HEK293 (cell line): ENCODE measurements around the gene SENP1.

Experiments used
- CTCF ChIA-PET: fragments of 350-600 bp; formaldehyde crosslinking; extraction: SDS; loops from one replicate; lab custom pipeline; 2021; ENCODE audit warnings: antibody characterized with exemption; lab: Yijun Ruan, JAX
- POLR2A ChIA-PET: fragments of 300-600 bp; formaldehyde crosslinking; extraction: SDS; loops from one replicate; lab custom pipeline; 2020; ENCODE audit warnings: antibody characterized with exemption, inconsistent platforms; lab: Yijun Ruan, JAX
- H3K27ac ChIP-seq: fragments of 200-500 bp; sonication (Bioruptor generic); 2 replicates; pipeline ENCODE4 v1.5.1; 2014; ENCODE audit warnings: low read depth, low read length, control low read depth, inconsistent platforms; ENCODE audit errors: extremely low read depth
- H3K36me3 ChIP-seq, 2 experiments: fragments of 200-500 bp in 1 of 2; sonication (Bioruptor generic) in 1 of 2; 1 replicate in 1 of 2; 2 replicates in 1 of 2; pipeline ENCODE4 v1.5.1; 2014 to 2017; ENCODE audit warnings: inconsistent platforms in 2 of 2, low read length in 2 of 2; ENCODE audit not compliant: control insufficient read depth in 2 of 2, insufficient read depth in 1 of 2
- H3K4me1 ChIP-seq: fragments of 200-500 bp; sonication (Bioruptor generic); 2 replicates; pipeline ENCODE4 v1.5.1; 2014; ENCODE audit warnings: mild to moderate bottlenecking, low read length, inconsistent platforms; ENCODE audit not compliant: control insufficient read depth, insufficient read depth
- H3K4me3 ChIP-seq: 2 replicates; pipeline ENCODE4 v1.5.1; 2011; ENCODE audit warnings: low read depth, mild to moderate bottlenecking, control low read depth, low read length, moderate library complexity
- H3K9me3 ChIP-seq: fragments of 200-500 bp; sonication (Bioruptor generic); 2 replicates; pipeline ENCODE4 v1.5.1; 2014; ENCODE audit warnings: low read depth, low read length, inconsistent platforms; ENCODE audit not compliant: control insufficient read depth, insufficient read depth
- GFI1B ChIP-seq: fragments of 450-650 bp; formaldehyde crosslinking; IDR thresholded peaks from 2 replicates; pipeline ENCODE4 v1.5.1; 2016; ENCODE audit warnings: missing biosample characterization, missing genetic modification characterization
- GLI2 ChIP-seq: fragments of 450-650 bp; formaldehyde crosslinking; IDR thresholded peaks from 2 replicates; pipeline ENCODE4; 2017; ENCODE audit warnings: missing biosample characterization, missing genetic modification characterization, low read depth, borderline replicate concordance
- HOXC10 ChIP-seq: sonication (generic); formaldehyde crosslinking; IDR thresholded peaks from 2 replicates; pipeline ENCODE4 v1.8.1; 2023; ENCODE audit warnings: mild to moderate bottlenecking, missing genetic modification reagents
- KLF7 ChIP-seq: fragments of 450-650 bp; formaldehyde crosslinking; IDR thresholded peaks from 2 replicates; pipeline ENCODE4 v1.5.1; 2016; ENCODE audit warnings: missing biosample characterization, missing genetic modification characterization, borderline replicate concordance
- SP3 ChIP-seq: fragments of 450-650 bp; formaldehyde crosslinking; IDR thresholded peaks from 2 replicates; pipeline ENCODE4 v1.5.1; 2016; ENCODE audit warnings: missing biosample characterization, missing genetic modification characterization
- TCF7L2 ChIP-seq: IDR thresholded peaks from 2 replicates; pipeline ENCODE4 v1.6.1; 2011; ENCODE audit warnings: low read depth, mild to moderate bottlenecking, inconsistent platforms, low read length, moderate library complexity, borderline replicate concordance
- TRIM28 ChIP-seq: IDR thresholded peaks from 2 replicates; pipeline ENCODE4 v1.6.1; 2011; ENCODE audit warnings: low read length, control low read depth, borderline replicate concordance
- ZBTB11 ChIP-seq: fragments of 450-650 bp; formaldehyde crosslinking; conservative IDR thresholded peaks from 2 replicates; pipeline ENCODE4 v1.5.1; 2016; ENCODE audit warnings: low read depth, missing biosample characterization, missing genetic modification characterization
- ZIC2 ChIP-seq: fragments of 450-650 bp; formaldehyde crosslinking; IDR thresholded peaks from 2 replicates; pipeline ENCODE4 v1.5.1; 2016; ENCODE audit warnings: missing biosample characterization, missing genetic modification characterization
- ZNF155 ChIP-seq: fragments of 450-650 bp; formaldehyde crosslinking; IDR thresholded peaks from 2 replicates; pipeline ENCODE4 v1.5.1; 2016; ENCODE audit warnings: missing biosample characterization, missing genetic modification characterization
- ZNF23 ChIP-seq: fragments of 450-650 bp; formaldehyde crosslinking; IDR thresholded peaks from 2 replicates; pipeline ENCODE4 v1.5.1; 2016; ENCODE audit warnings: missing biosample characterization, missing genetic modification characterization, borderline replicate concordance
- ZNF239 ChIP-seq: fragments of 450-650 bp; formaldehyde crosslinking; IDR thresholded peaks from 2 replicates; pipeline ENCODE4 v1.5.1; 2016; ENCODE audit warnings: missing biosample characterization, missing genetic modification characterization
- ZNF248 ChIP-seq: fragments of 450-650 bp; formaldehyde crosslinking; IDR thresholded peaks from 2 replicates; pipeline ENCODE4 v1.5.1; 2017; ENCODE audit warnings: missing biosample characterization, missing genetic modification characterization
- ZNF335 ChIP-seq: fragments of 450-650 bp; formaldehyde crosslinking; conservative IDR thresholded peaks from 2 replicates; pipeline ENCODE4 v1.5.1; 2016; ENCODE audit warnings: missing biosample characterization, missing genetic modification characterization
- ZNF37A ChIP-seq: fragments of 450-650 bp; IDR thresholded peaks from 2 replicates; pipeline ENCODE4 v1.5.1; 2018; ENCODE audit warnings: missing biosample characterization, missing genetic modification characterization
- ZNF416 ChIP-seq: fragments of 450-650 bp; formaldehyde crosslinking; IDR thresholded peaks from 2 replicates; pipeline ENCODE4 v1.5.1; 2016; ENCODE audit warnings: missing biosample characterization, missing genetic modification characterization
- ZNF426 ChIP-seq: fragments of 450-650 bp; formaldehyde crosslinking; IDR thresholded peaks from 2 replicates; pipeline ENCODE4 v1.5.1; 2017; ENCODE audit warnings: missing biosample characterization, missing genetic modification characterization, mild to moderate bottlenecking, inconsistent platforms, moderate library complexity
- ZNF529 ChIP-seq: fragments of 450-650 bp; formaldehyde crosslinking; IDR thresholded peaks from 2 replicates; pipeline ENCODE4 v1.5.1; 2017; ENCODE audit warnings: missing genetic modification characterization, missing biosample characterization; ENCODE audit not compliant: insufficient replicate concordance
- ZNF530 ChIP-seq: fragments of 450-650 bp; formaldehyde crosslinking; IDR thresholded peaks from 2 replicates; pipeline ENCODE4 v1.5.1; 2016; ENCODE audit warnings: low read depth, missing biosample characterization, missing genetic modification characterization
- ZNF549 ChIP-seq: fragments of 450-650 bp; IDR thresholded peaks from 2 replicates; pipeline ENCODE4 v1.5.1; 2018; ENCODE audit warnings: missing biosample characterization, missing genetic modification characterization, mild to moderate bottlenecking, inconsistent platforms, moderate library complexity
- ZNF677 ChIP-seq: fragments of 450-650 bp; IDR thresholded peaks from 2 replicates; pipeline ENCODE4 v1.5.0; 2018; ENCODE audit warnings: missing biosample characterization, mild to moderate bottlenecking, missing genetic modification characterization, moderate library complexity
- ZNF692 ChIP-seq: fragments of 450-650 bp; formaldehyde crosslinking; IDR thresholded peaks from 2 replicates; pipeline ENCODE4 v1.5.1; 2016; ENCODE audit warnings: missing biosample characterization, missing genetic modification characterization
- ZNF701 ChIP-seq: fragments of 450-650 bp; formaldehyde crosslinking; IDR thresholded peaks from 2 replicates; pipeline ENCODE4 v1.5.1; 2016; ENCODE audit warnings: missing biosample characterization, missing genetic modification characterization
- ZNF747 ChIP-seq: fragments of 450-650 bp; formaldehyde crosslinking; IDR thresholded peaks from 2 replicates; pipeline ENCODE4 v1.5.1; 2016; ENCODE audit warnings: missing biosample characterization, missing genetic modification characterization
- ZNF830 ChIP-seq: fragments of 450-650 bp; IDR thresholded peaks from 2 replicates; pipeline ENCODE4 v1.5.0; 2018; ENCODE audit warnings: missing biosample characterization, missing genetic modification characterization, low read depth, mild to moderate bottlenecking, moderate library complexity
- ZNF837 ChIP-seq: fragments of 450-650 bp; formaldehyde crosslinking; IDR thresholded peaks from 2 replicates; pipeline ENCODE4 v1.5.1; 2016; ENCODE audit warnings: missing biosample characterization, missing genetic modification characterization
- ZSCAN16 ChIP-seq: fragments of 450-650 bp; formaldehyde crosslinking; IDR thresholded peaks from 2 replicates; pipeline ENCODE4 v1.5.1; 2016; ENCODE audit warnings: missing biosample characterization, missing genetic modification characterization
- ZSCAN5A ChIP-seq: fragments of 450-650 bp; formaldehyde crosslinking; IDR thresholded peaks from 2 replicates; pipeline ENCODE4 v1.5.1; 2016; ENCODE audit warnings: missing biosample characterization, missing genetic modification characterization
- TF ChIP-seq, protein P1 (sequence below): fragments of 450-650 bp; formaldehyde crosslinking; IDR thresholded peaks from 2 replicates; pipeline ENCODE4 v1.5.1; 2016; ENCODE audit warnings: missing biosample characterization, missing genetic modification characterization

The SENP1 gene

DNA sequence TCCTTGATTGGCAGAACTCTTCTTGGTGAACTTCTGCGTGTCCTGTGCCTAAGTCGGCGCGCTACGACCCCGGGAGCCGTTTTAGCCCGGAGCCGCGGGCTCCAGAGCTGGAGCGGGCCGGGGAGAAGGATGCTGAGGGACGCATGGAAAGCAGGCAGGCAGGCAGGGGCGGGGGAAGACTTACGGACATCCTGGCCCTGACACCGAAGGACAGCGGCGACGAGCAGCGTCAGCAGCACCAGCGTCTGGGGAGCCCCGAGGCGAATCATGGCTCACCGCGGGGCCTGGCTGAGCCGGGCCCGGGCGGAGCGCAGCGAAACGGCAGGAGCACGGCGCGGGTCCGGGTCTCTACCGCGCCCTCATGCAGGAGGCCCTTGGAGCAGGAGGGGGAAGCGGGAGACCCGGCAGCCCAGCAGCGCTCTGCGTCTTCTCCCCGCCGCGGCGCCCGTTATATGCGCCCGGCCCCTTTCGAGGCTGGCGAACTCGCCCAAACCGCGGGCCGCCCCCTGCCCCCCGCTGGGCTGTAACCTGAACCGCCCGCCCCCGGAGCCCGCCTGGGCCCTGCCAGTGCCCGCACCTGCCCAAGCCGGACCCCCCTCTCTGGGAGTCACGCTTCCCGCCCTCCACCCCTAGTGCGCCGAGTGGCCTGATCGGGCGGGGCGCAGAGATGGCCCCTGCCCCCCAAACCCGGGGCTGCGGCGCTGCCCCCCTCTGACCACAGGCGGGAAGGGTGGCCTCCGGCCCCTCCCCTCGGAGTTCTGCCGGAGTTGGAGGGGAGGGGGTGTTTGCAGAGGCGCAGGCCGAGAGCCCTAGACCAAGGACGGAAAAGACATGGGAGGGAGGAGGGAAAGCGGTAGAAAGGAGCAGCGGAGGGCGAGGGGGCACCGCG lies 101.6 kb downstream of the SENP1 start, which contains the start of gene COL2A1:
TSS of gene COL2A1 (minus strand) at position 424 of the 889 bp plus-strand sequence. CDS start at position 269, 155 bp downstream.
- Histone ChIP-seq H3K9me3 (no peaks in the 10 kb centered on the region), H3K36me3 (no peaks in the 10 kb centered on the region), H3K27ac (peak within 1 kb of the TSS; percentile 43; the same call in 1 of the 2 replicates), H3K4me1 (peaks cover 18% of the 10 kb centered on the region), H3K4me3 (peak within 1 kb of the TSS; percentile 37)
- POLR2A ChIA-PET = no interaction called here
- CTCF ChIA-PET = interaction anchor here (0.6 kb wide), 1 partner anchor 289 kb away, joined by 4 read pairs; no protein-coding TSS in a partner anchor
- TF ChIP-seq ZBTB11 (tag by site-specific recombination) = no peak
- TF ChIP-seq TCF7L2 = no peak
- TF ChIP-seq ZNF549 (tag by site-specific recombination) = no peak
- no peak for TF ChIP-seq ZNF37A
- no peak for TF ChIP-seq ZNF239 (tag by site-specific recombination)
- no peak for TF ChIP-seq ZNF837 (tag by site-specific recombination)
- no peak for TF ChIP-seq ZNF248 (tag by site-specific recombination)
- peak; percentile 75 for TF ChIP-seq ZNF335
- TF ChIP-seq ZNF529 (tag by site-specific recombination) = no peak
- no peak for TF ChIP-seq ZNF677 (tag by site-specific recombination)
- TF ChIP-seq ZNF416 (tag by site-specific recombination) = no peak
- TF ChIP-seq, protein P1, sequence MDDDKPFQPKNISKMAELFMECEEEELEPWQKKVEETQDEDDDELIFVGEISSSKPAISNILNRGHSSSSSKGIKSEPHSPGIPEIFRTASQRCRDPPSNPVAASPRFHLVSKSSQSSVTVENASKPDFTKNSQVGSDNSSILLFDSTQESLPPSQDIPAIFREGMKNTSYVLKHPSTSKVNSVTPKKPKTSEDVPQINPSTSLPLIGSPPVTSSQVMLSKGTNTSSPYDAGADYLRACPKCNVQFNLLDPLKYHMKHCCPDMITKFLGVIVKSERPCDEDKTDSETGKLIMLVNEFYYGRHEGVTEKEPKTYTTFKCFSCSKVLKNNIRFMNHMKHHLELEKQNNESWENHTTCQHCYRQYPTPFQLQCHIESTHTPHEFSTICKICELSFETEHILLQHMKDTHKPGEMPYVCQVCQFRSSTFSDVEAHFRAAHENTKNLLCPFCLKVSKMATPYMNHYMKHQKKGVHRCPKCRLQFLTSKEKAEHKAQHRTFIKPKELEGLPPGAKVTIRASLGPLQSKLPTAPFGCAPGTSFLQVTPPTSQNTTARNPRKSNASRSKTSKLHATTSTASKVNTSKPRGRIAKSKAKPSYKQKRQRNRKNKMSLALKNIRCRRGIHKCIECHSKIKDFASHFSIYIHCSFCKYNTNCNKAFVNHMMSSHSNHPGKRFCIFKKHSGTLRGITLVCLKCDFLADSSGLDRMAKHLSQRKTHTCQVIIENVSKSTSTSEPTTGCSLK (tag by site-specific recombination) = no peak
- no peak for TF ChIP-seq ZNF23 (tag by site-specific recombination)
- no peak for TF ChIP-seq ZNF155 (tag by site-specific recombination)
- 0 out of 2 replicates have a peak, but pooled peaks have one; percentile 24 for TF ChIP-seq ZNF692 (tag by site-specific recombination)
- TF ChIP-seq ZNF701 (tag by site-specific recombination) = no peak
- TF ChIP-seq ZSCAN16 (tag by site-specific recombination) = no peak
- no peak for TF ChIP-seq GLI2
- no peak for TF ChIP-seq TRIM28
- TF ChIP-seq ZIC2 (tag by site-specific recombination) = peak; percentile 83
- TF ChIP-seq ZNF830 (tag by site-specific recombination) = no peak
- TF ChIP-seq KLF7 (tag by site-specific recombination) = no peak
- TF ChIP-seq ZSCAN5A (tag by site-specific recombination) = no peak
- peak; percentile 39 for TF ChIP-seq SP3 (tag by site-specific recombination)
- no peak for TF ChIP-seq ZNF747
- no peak for TF ChIP-seq GFI1B
- no peak for TF ChIP-seq HOXC10 (CRISPR knock-in tag)
- TF ChIP-seq ZNF426 (tag by site-specific recombination) = no peak
- no peak for TF ChIP-seq ZNF530 (tag by site-specific recombination)
